K562 (cell line): ENCODE measurements around the gene PPT2.

Experiments used
- BRCA1 ChIP-seq, 2 experiments: fragments of 450-650 bp in 1 of 2; sonication (generic) in 1 of 2; formaldehyde crosslinking in 1 of 2; IDR thresholded peaks; 2 replicates each; pipeline versions ENCODE4 v1.5.0 to v1.6.1; 2017 to 2020; ENCODE audit warnings: mild to moderate bottlenecking in 1 of 2, missing genetic modification reagents in 1 of 2
- GABPA ChIP-seq: fragments of 200-800 bp; sonication (Bioruptor generic); conservative IDR thresholded peaks from 2 replicates; pipeline ENCODE4 v1.6.1; 2016; ENCODE audit warnings: low read depth, missing genetic modification characterization, missing compliant biosample characterization
- GATA2 ChIP-seq: sonication (generic); formaldehyde crosslinking; IDR thresholded peaks from 2 replicates; pipeline ENCODE4 v1.4.0; 2020; ENCODE audit warnings: mild to moderate bottlenecking, missing genetic modification reagents
- GTF2A2 ChIP-seq: IDR thresholded peaks from 2 replicates; pipeline ENCODE4 v1.6.1; 2016; ENCODE audit warnings: mild to moderate bottlenecking, missing genetic modification characterization, missing compliant biosample characterization
- MAFF ChIP-seq: IDR thresholded peaks from 2 replicates; pipeline ENCODE4 v1.6.1; 2012; ENCODE audit warnings: low read length, improper control_type of control experiment
- NCOR1 ChIP-seq: fragments of 450-650 bp; IDR thresholded peaks from 2 replicates; pipeline ENCODE4 v1.6.1; 2016; ENCODE audit warnings: mild to moderate bottlenecking, moderate library complexity
- NRF1 ChIP-seq, 2 experiments: fragments of 450-650 bp; IDR thresholded peaks in 1 of 2; conservative IDR thresholded peaks in 1 of 2; 2 replicates each; pipeline ENCODE4 v1.6.1; 2014; ENCODE audit warnings: mild to moderate bottlenecking in 2 of 2
- POLR2A ChIP-seq: fragments of 450-650 bp; conservative IDR thresholded peaks from 2 replicates; pipeline ENCODE4 v1.6.1; 2016
- POLR2AphosphoS5 ChIP-seq: IDR thresholded peaks from 2 replicates; pipeline ENCODE4 v1.6.1; 2011; ENCODE audit warnings: mild to moderate bottlenecking, low read depth, low read length, moderate library complexity; ENCODE audit not compliant: control insufficient read depth, insufficient read depth
- RAD21 ChIP-seq, 2 experiments: fragments of 250-450 bp in 1 of 2; fragments of 450-650 bp in 1 of 2; sonication (Bioruptor Pico) in 1 of 2; formaldehyde crosslinking in 1 of 2; IDR thresholded peaks in 1 of 2; conservative IDR thresholded peaks in 1 of 2; 2 replicates each; pipeline versions ENCODE4 v1.4.0 to v1.8.0; 2020 to 2022; ENCODE audit warnings: mild to moderate bottlenecking in 2 of 2, moderate library complexity in 1 of 2
- SRSF3 ChIP-seq: fragments of 200-400 bp; formaldehyde crosslinking; IDR thresholded peaks from 2 replicates; pipeline ENCODE4 v1.6.1; 2016; ENCODE audit warnings: mild to moderate bottlenecking, low read length, moderate library complexity; ENCODE audit not compliant: insufficient read depth
- ZNF263 ChIP-seq: sonication (generic); formaldehyde crosslinking; IDR thresholded peaks from 2 replicates; pipeline ENCODE4 v1.8.0; 2022; ENCODE audit warnings: mild to moderate bottlenecking, missing genetic modification reagents, borderline replicate concordance
- ZNF354B ChIP-seq: fragments of 250-450 bp; sonication (Bioruptor Pico); IDR thresholded peaks from 2 replicates; pipeline ENCODE4 v1.4.0; 2020
- TF ChIP-seq, protein P1 (sequence below): fragments of 250-450 bp; sonication (Bioruptor Pico); IDR thresholded peaks from 2 replicates; pipeline ENCODE4 v1.4.0; 2020; ENCODE audit warnings: mild to moderate bottlenecking

GRCh38 chr6:32118782-32119628 lies 34.9 kb upstream of the PPT2 start:
- TF ChIP-seq GTF2A2 (no peak), MAFF (no peak), GABPA (tag) (no peak), POLR2A (no peak), RAD21 (CRISPR knock-in tag; conservative IDR thresholded peaks at IDR 0.05 in 1 of 2, IDR thresholded peaks at IDR 0.05 in 1 of 2) (peak; percentile 98 to 99), ZNF263 (CRISPR knock-in tag) (no peak; the same call in 1 of the 2 replicates), ZNF354B (no peak), NRF1 (conservative IDR thresholded peaks at IDR 0.05 in 1 of 2, IDR thresholded peaks at IDR 0.05 in 1 of 2) (no peak), GATA2 (CRISPR knock-in tag) (no peak), POLR2AphosphoS5 (no peak), NCOR1 (no peak), SRSF3 (no peak), BRCA1 (IDR thresholded peaks at IDR 0.05) (no peak), BRCA1 (CRISPR knock-in tag; IDR thresholded peaks at IDR 0.05) (no peak)
- TF ChIP-seq, protein P1, sequence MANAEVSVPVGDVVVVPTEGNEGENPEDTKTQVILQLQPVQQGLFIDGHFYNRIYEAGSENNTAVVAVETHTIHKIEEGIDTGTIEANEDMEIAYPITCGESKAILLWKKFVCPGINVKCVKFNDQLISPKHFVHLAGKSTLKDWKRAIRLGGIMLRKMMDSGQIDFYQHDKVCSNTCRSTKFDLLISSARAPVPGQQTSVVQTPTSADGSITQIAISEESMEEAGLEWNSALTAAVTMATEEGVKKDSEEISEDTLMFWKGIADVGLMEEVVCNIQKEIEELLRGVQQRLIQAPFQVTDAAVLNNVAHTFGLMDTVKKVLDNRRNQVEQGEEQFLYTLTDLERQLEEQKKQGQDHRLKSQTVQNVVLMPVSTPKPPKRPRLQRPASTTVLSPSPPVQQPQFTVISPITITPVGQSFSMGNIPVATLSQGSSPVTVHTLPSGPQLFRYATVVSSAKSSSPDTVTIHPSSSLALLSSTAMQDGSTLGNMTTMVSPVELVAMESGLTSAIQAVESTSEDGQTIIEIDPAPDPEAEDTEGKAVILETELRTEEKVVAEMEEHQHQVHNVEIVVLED (CRISPR knock-in tag) = no peak
